H9 (cell line): ENCODE data around the gene ZFP92. TPM values are rescaled to one million over a fixed set of nuclear protein-coding genes. Genes with fewer than 3 reads are reported as not detected.

Experiments
- DNase-seq: peaks from one replicate; pipeline ENCODE4 v3.0.0-alpha.2; 2017
- H2AFZ ChIP-seq: one replicate; pipeline ENCODE4 v1.6.1; 2013; ENCODE audit warnings: mild to moderate bottlenecking, low read length, control low read depth, moderate library complexity
- H2AK5ac ChIP-seq: 2 replicates; pipeline ENCODE4 v1.6.1; 2013; ENCODE audit warnings: low read length, control low read depth, mixed read lengths; ENCODE audit not compliant: insufficient read length
- H2BK120ac ChIP-seq: one replicate; pipeline ENCODE4 v1.6.1; 2013; ENCODE audit warnings: low read depth, mild to moderate bottlenecking, low read length, control low read depth, inconsistent platforms; ENCODE audit not compliant: poor library complexity, severe bottlenecking
- H2BK12ac ChIP-seq: 2 replicates; pipeline ENCODE4 v1.6.1; 2013; ENCODE audit warnings: low read length, control low read depth, mixed read lengths, low read depth; ENCODE audit not compliant: insufficient read length
- H2BK15ac ChIP-seq: 2 replicates; pipeline ENCODE4 v1.6.1; 2013; ENCODE audit warnings: low read depth, low read length, control low read depth
- H2BK20ac ChIP-seq: one replicate; pipeline ENCODE4 v1.6.1; 2013; ENCODE audit warnings: low read depth, mild to moderate bottlenecking, low read length, control low read depth, inconsistent platforms; ENCODE audit not compliant: poor library complexity, severe bottlenecking
- H2BK5ac ChIP-seq: 2 replicates; pipeline ENCODE4 v1.6.1; 2013; ENCODE audit warnings: low read length, control low read depth, mixed read lengths; ENCODE audit not compliant: insufficient read length
- H3K14ac ChIP-seq: 2 replicates; pipeline ENCODE4 v1.6.1; 2013; ENCODE audit warnings: low read length, control low read depth; ENCODE audit not compliant: insufficient read depth
- H3K18ac ChIP-seq: 2 replicates; pipeline ENCODE4 v1.6.1; 2013; ENCODE audit warnings: low read depth, mild to moderate bottlenecking, mixed read lengths, low read length, control low read depth; ENCODE audit not compliant: insufficient read length
- H3K23ac ChIP-seq: 2 replicates; pipeline ENCODE4 v1.6.1; 2013; ENCODE audit warnings: low read length, control low read depth, mixed read lengths, low read depth; ENCODE audit not compliant: insufficient read length
- H3K23me2 ChIP-seq: 2 replicates; pipeline ENCODE4 v1.6.1; 2013; ENCODE audit warnings: low read depth, mild to moderate bottlenecking, mixed read lengths, low read length, control low read depth; ENCODE audit not compliant: insufficient read length, poor library complexity, severe bottlenecking
- H3K27ac ChIP-seq: 2 replicates; pipeline ENCODE4 v1.5.1; 2013; ENCODE audit warnings: low read length, control low read depth, mixed read lengths, low read depth; ENCODE audit not compliant: insufficient read length
- H3K27me3 ChIP-seq: 2 replicates; pipeline ENCODE4 v1.6.1; 2013; ENCODE audit warnings: low read length, control low read depth, inconsistent platforms; ENCODE audit not compliant: insufficient read depth
- H3K4ac ChIP-seq: 2 replicates; pipeline ENCODE4 v1.6.1; 2013; ENCODE audit warnings: low read depth, mild to moderate bottlenecking, control low read depth, inconsistent platforms, low read length, moderate library complexity
- H3K4me1 ChIP-seq: 2 replicates; pipeline ENCODE4 v1.6.1; 2013; ENCODE audit warnings: low read length, control low read depth, inconsistent platforms; ENCODE audit not compliant: insufficient read depth
- H3K4me2 ChIP-seq: 2 replicates; pipeline ENCODE4 v1.6.1; 2013; ENCODE audit warnings: low read length, control low read depth, mixed read lengths; ENCODE audit not compliant: insufficient read length, insufficient read depth
- H3K56ac ChIP-seq: 2 replicates; pipeline ENCODE4 v1.6.1; 2013; ENCODE audit warnings: low read depth, mild to moderate bottlenecking, mixed read lengths, low read length, control low read depth; ENCODE audit not compliant: insufficient read length
- H3K79me1 ChIP-seq: 2 replicates; pipeline ENCODE4 v1.6.1; 2013; ENCODE audit warnings: low read depth, mild to moderate bottlenecking, moderate library complexity, low read length, control low read depth, inconsistent platforms; ENCODE audit not compliant: insufficient read depth, poor library complexity, severe bottlenecking
- H3K79me2 ChIP-seq: 2 replicates; pipeline ENCODE4 v1.6.1; 2013; ENCODE audit warnings: low read length, control low read depth, inconsistent platforms; ENCODE audit not compliant: insufficient read depth
- H3K9ac ChIP-seq: 2 replicates; pipeline ENCODE4 v1.6.1; 2013; ENCODE audit warnings: low read length, control low read depth, mixed read lengths; ENCODE audit not compliant: insufficient read length; ENCODE audit errors: extremely low read depth
- H3K9me3 ChIP-seq: one replicate; pipeline ENCODE4 v1.6.1; 2013; ENCODE audit warnings: low read depth, low read length, inconsistent platforms; ENCODE audit not compliant: control insufficient read depth
- H3T11ph ChIP-seq: one replicate; pipeline ENCODE4 v1.6.1; 2013; ENCODE audit warnings: mild to moderate bottlenecking, low read length, control low read depth, inconsistent platforms
- H4K20me1 ChIP-seq: one replicate; pipeline ENCODE4 v1.6.1; 2013; ENCODE audit not compliant: control insufficient read depth, insufficient read length, insufficient read depth
- H4K5ac ChIP-seq: 2 replicates; pipeline ENCODE4 v1.6.1; 2013; ENCODE audit warnings: low read depth, mild to moderate bottlenecking, mixed read lengths, low read length, control low read depth; ENCODE audit not compliant: insufficient read length
- H4K8ac ChIP-seq: replicated peaks from 2 replicates; pipeline ENCODE4 v1.6.1; 2013; ENCODE audit warnings: low read length, control low read depth, mixed read lengths, low read depth; ENCODE audit not compliant: insufficient read length
- H4K91ac ChIP-seq: 2 replicates; pipeline ENCODE4 v1.6.1; 2013; ENCODE audit warnings: low read depth, mild to moderate bottlenecking, moderate library complexity, mixed read lengths, low read length, control low read depth; ENCODE audit not compliant: insufficient read length
- H3K27ac Mint-ChIP-seq, 3 experiments: 2 replicates in 2 of 3; 3 replicates in 1 of 3; pipeline ENCODE4 v1.8.0; 2020 to 2021; ENCODE audit warnings: mixed read lengths in 3 of 3, mild to moderate bottlenecking in 1 of 3, moderate library complexity in 1 of 3
- H3K27me3 Mint-ChIP-seq: 2 replicates; pipeline ENCODE4 v1.8.0; 2021; ENCODE audit warnings: low read depth, mild to moderate bottlenecking, moderate library complexity, mixed read lengths
- H3K36me3 Mint-ChIP-seq, 3 experiments: 2 replicates in 2 of 3; 3 replicates in 1 of 3; pipeline ENCODE4 v1.8.0; 2020 to 2021; ENCODE audit warnings: low read depth in 3 of 3, mixed read lengths in 3 of 3; ENCODE audit not compliant: insufficient read depth in 1 of 3
- H3K4me1 Mint-ChIP-seq, 2 experiments: 2 replicates each; pipeline ENCODE4 v1.8.0; 2020; ENCODE audit warnings: mixed read lengths in 2 of 2
- H3K4me3 Mint-ChIP-seq, 2 experiments: 2 replicates in 1 of 2; 3 replicates in 1 of 2; pipeline ENCODE4 v1.8.0; 2020 to 2021; ENCODE audit warnings: mild to moderate bottlenecking in 2 of 2, mixed read lengths in 2 of 2, moderate library complexity in 1 of 2
- H3K9me3 Mint-ChIP-seq, 2 experiments: 2 replicates in 1 of 2; 3 replicates in 1 of 2; pipeline ENCODE4 v1.8.0; 2020; ENCODE audit warnings: mild to moderate bottlenecking in 2 of 2, mixed read lengths in 2 of 2, moderate library complexity in 1 of 2
- CTCF ChIP-seq: fragments of 200-600 bp; sonication (generic); conservative IDR thresholded peaks from 3 replicates; pipeline ENCODE4 v1.8.0; 2021; ENCODE audit warnings: antibody characterized with exemption, mild to moderate bottlenecking
- WGBS: extraction: QIAGEN DNeasy Blood & Tissue Kit; methylation state at CpG from one replicate; pipeline ENCODE4 v1.1.7; 2013; ENCODE audit warnings: missing lambda C conversion rate, low lambda C conversion rate, mixed read lengths; ENCODE audit not compliant: insufficient read length; ENCODE audit errors: extremely low coverage; 5-methylcytosine and 5-hydroxymethylcytosine counted together
- total RNA-seq: library from RNA; stranded (reverse); gene quantifications from 2 replicates; pipeline ENCODE4 v1.2.1, GENCODE V29; 2021

Gene ZFP92
- total RNA-seq, 1 experiment from 2014 or later: 0.68 TPM

GRCh38 chrX:153400146-153401132 lies 10.8 kb upstream of the ZFP92 start:
- Histone ChIP-seq H3K4me2 (no peak overlapping the region), H3K18ac (no peak overlapping the region), H2AK5ac (no peak overlapping the region), H3K4me1 (no peaks in the 10 kb centered on the region), H4K20me1 (no peaks in the 10 kb centered on the region), H3K4ac (no peak overlapping the region), H2AFZ (no peak overlapping the region), H3K79me1 (no peaks in the 10 kb centered on the region), H2BK12ac (no peak overlapping the region), H2BK20ac (no peak overlapping the region), H2BK5ac (no peak overlapping the region), H3K14ac (no peak overlapping the region), H4K5ac (no peak overlapping the region), H3K23ac (no peak overlapping the region), H3K9me3 (peaks cover 10% of the 10 kb centered on the region), H2BK120ac (no peak overlapping the region), H3K27me3 (no peaks in the 10 kb centered on the region), H3K23me2 (no peaks in the 10 kb centered on the region), H2BK15ac (no peak overlapping the region), H4K8ac (no peak overlapping the region), H3K27ac (no peak overlapping the region), H3T11ph (no peak overlapping the region), H3K79me2 (no peaks in the 10 kb centered on the region), H3K56ac (no peak overlapping the region), H3K9ac (no peak overlapping the region), H4K91ac (no peak overlapping the region)
- peaks cover 36% of the 10 kb centered on the region for H3K27me3 Mint-ChIP-seq
- WGBS: no CpG with 5 or more reads among the region's 60 CpGs
- no peak; the same call in none of the 3 replicates for TF ChIP-seq CTCF
- no peak overlapping the region for H3K4me3 Mint-ChIP-seq
- no peak overlapping the region for H3K27ac Mint-ChIP-seq
- H3K4me1 Mint-ChIP-seq: no peaks in the 10 kb centered on the region
- H3K9me3 Mint-ChIP-seq: peaks cover 65 to 79% of the 10 kb centered on the region in 2 experiments
- H3K36me3 Mint-ChIP-seq: peaks cover 7 to 10% (median 10%) of the 10 kb centered on the region in 3 experiments
- peak; percentile 70 for DNase-seq
